ENCODE results near the gene CERS3.

The CERS3 gene

DNA sequence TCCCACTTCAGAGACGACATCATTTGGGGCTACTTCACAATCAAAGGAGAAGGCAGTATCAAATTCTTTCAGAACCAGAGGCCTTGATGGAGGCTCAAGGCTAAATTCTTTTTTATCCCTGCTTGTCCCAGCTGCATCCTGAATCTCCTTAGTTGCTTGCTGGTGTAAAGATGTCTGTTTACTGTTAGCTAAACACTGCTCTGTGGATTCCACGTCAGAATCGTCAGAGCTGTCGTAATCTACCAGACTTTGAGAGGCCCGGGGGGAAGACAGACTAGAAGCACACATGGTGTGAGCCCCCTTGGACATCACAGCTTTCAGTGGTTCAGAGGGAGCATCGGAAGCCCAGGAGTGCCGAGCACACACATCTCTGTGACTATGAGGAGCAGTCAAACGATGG is 40.6 kb upstream of the CERS3 start:
- H3K4me3 ChIP-seq: no peak overlapping the region

DNA sequence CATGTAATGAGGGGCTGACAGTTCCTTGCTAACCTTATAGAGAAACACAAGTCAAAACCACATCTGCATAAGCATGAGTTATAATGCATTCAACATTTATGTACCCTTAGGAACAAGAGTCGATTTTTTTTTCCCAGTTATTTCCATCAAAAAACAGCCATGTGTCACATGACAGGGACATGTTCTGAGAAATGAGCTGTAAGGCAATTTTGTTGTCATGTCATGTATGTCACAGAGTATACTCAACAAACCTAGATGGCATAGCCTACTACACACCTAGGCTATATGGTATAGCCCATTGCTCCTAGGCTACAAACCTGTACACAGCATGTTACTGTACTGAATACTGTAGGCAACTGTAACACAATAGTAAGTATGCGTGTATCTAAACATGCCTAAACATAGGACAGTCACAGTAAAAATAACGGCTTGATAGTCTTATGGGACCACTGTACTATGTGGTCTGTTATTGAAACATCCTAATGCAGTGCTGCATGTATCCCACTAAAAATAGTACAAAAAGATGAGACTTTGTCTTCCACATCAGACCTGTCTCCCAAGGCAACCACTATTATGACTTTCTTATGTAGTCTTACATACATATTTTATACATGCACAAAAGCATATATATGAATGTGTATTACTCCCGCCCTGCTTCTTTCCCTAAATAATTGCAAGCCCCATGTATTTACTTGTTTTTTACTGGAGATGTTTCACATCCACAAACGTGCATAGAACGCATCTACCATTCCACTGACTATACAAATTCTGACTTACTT is 38.3 kb upstream of the CERS3 start:
- DNase-seq (ENCODE audit: low spot score): no peak
- H3K4me3 ChIP-seq: no peak overlapping the region
- no peak overlapping the region for H3K27ac ChIP-seq
- TF ChIP-seq, protein P1, sequence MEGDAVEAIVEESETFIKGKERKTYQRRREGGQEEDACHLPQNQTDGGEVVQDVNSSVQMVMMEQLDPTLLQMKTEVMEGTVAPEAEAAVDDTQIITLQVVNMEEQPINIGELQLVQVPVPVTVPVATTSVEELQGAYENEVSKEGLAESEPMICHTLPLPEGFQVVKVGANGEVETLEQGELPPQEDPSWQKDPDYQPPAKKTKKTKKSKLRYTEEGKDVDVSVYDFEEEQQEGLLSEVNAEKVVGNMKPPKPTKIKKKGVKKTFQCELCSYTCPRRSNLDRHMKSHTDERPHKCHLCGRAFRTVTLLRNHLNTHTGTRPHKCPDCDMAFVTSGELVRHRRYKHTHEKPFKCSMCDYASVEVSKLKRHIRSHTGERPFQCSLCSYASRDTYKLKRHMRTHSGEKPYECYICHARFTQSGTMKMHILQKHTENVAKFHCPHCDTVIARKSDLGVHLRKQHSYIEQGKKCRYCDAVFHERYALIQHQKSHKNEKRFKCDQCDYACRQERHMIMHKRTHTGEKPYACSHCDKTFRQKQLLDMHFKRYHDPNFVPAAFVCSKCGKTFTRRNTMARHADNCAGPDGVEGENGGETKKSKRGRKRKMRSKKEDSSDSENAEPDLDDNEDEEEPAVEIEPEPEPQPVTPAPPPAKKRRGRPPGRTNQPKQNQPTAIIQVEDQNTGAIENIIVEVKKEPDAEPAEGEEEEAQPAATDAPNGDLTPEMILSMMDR (IDR thresholded peaks at IDR 0.05): no peak

More for the DNA sequence above, 40.6 kb upstream of the CERS3 start:
- TF ChIP-seq, protein P1 (IDR thresholded peaks at IDR 0.05): no peak
- DNase-seq (ENCODE audit: low spot score): no peak
- no peak overlapping the region for H3K27ac ChIP-seq

DNA sequence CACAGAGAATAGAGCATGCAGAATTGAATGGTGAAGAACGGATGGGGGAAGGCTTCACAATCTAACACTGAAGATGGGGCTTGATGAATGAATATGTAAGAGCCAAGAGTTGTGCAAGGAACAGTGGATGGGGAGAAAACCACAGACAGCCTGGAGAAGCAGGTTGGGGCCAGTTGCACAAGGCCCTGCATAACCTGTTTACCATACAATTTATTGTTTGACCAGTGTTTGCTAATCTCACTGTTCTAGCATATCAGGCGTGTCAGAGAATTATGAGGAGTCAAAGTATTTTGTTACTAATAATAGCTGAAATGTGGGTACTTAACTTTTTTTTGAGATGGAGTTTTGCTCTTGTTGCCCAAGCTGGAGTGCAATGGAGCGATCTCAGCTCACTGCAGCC is 36.8 kb upstream of the CERS3 start:
- TF ChIP-seq, protein P1 (IDR thresholded peaks at IDR 0.05): no peak
- H3K27ac ChIP-seq: no peak overlapping the region
- DNase-seq (ENCODE audit: low spot score): no peak
- no peak overlapping the region for H3K4me3 ChIP-seq

DNA sequence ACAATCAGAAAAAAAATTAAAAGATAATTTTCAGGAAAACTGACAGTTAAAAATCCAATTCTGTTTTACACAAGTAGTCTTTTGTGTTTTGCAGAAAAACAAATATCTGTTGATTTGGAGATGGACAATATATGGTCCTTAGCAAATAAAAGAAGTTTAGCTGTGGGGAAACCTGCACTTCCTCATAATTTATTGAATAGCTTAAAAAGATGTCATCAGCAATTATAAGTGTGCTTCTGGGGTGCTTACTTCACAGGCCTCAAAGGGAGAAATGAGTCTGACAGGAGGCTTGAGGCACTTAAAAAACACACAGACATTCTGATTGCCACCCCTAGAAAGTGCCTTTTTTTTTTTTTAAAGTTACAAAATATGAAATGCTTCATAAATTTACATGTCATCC is 31.6 kb upstream of the CERS3 start:
- no peak overlapping the region for H3K4me3 ChIP-seq
- no peak for DNase-seq (ENCODE audit: low spot score)
- TF ChIP-seq, protein P1 (IDR thresholded peaks at IDR 0.05): no peak
- H3K27ac ChIP-seq: no peak overlapping the region

DNA sequence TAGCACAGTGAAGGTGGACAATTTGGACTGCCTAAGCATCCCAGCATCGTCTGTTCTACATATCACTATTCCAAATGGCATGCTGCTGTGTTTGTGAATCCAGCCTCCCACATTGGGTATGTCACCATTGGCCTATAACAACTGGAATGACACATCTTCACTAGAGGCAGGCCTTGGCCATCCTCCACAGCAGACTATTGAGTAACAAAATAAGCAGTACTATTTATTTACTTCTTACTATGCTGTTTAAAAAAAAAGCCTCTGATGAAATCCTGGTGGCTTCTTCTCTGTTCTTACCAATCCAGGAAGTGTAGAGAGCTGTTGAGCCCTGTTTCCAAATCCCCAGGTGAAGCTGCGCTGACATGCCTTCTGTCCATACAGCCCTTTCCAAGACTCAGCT is 30.6 kb upstream of the CERS3 start:
- no peak overlapping the region for H3K4me3 ChIP-seq
- DNase-seq (ENCODE audit: low spot score): no peak
- TF ChIP-seq, protein P1 (IDR thresholded peaks at IDR 0.05): no peak
- H3K27ac ChIP-seq: no peak overlapping the region

DNA sequence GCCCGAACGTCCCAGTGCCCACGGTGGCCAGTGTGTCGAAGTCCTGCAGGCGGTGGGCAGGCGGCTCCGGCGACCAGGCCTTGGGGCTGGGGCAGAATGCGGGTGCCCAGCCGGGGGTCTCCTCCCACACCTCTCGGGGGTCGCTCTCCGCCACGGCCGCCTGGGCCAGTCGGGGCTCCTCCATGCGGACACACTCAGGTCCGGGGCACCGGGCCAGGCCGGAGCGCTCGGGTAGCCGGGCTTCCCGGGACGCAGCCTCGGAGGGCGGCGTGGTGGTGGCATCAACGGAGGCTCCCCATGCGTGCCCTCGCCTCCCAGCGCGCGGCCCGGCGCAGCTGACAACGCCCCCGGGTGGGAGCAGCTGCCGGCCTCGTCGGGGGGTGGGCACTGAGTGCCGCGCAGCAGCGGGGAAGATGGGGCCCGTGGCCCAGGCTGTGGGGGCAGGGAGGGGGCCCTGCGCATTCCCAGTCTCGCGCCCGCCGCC is 30.1 kb upstream of the CERS3 start:
- no peak for DNase-seq (ENCODE audit: low spot score)

More for the DNA sequence above, 30.1 kb upstream of the CERS3 start:
- Histone ChIP-seq H3K27ac (no peak overlapping the region), H3K4me3 (no peak overlapping the region)
- TF ChIP-seq, protein P1 (IDR thresholded peaks at IDR 0.05): no peak

Measured in coronary artery (tissue), 2 donors.